H54 (cell line): Measurements from ENCODE around the gene UROC1.

Experiments used
- DNase-seq: peaks from one replicate; pipeline ENCODE4 v3.0.0; 2011; ENCODE audit warnings: low spot score, mixed read lengths; ENCODE audit not compliant: insufficient read length
- FAIRE-seq: peaks from 3 replicates; lab custom pipeline; 2011; peaks lifted over from hg19 to GRCh38; lab: Jason Lieb, UNC
- POLR2A ChIP-seq: IDR thresholded peaks from 2 replicates; pipeline ENCODE4 v1.6.1; 2011; ENCODE audit warnings: low read depth, mild to moderate bottlenecking, low read length

Gene UROC1

GRCh38 chr3:126484662-126485061, 32.9 kb downstream of the UROC1 start:
- no peak for FAIRE-seq
- no peak for TF ChIP-seq POLR2A
- DNase-seq = no peak

DNA sequence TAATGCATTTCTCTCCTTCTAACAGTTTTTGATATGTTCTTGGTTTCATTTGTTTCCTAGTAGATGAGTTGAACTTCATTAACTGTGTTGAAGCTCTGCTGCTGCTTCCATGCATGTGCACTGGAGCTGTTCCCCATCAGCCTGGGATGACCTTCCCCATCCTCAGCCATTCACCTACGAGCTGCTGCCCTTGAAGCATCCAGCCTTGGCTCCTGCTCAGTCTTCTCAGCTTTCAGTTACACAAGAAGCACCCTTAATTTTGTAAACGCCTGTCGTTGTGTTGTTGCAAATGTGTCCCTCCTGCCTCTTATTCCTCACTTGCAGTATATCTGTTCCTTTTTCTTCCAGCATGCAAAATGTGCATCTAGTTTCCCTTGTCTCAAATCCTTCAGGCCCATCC, 33.4 kb downstream of the UROC1 start:
- no peak for FAIRE-seq
- no peak for TF ChIP-seq POLR2A
- DNase-seq = no peak

GRCh38 chr3:126483321-126483761, 34.2 kb downstream of the UROC1 start:
- no peak for TF ChIP-seq POLR2A
- no peak for FAIRE-seq
- DNase-seq = no peak

GRCh38 chr3:126482503-126483255, 34.9 kb downstream of the UROC1 start:
- FAIRE-seq = no peak
- no peak for DNase-seq
- TF ChIP-seq POLR2A = no peak

GRCh38 chr3:126481808-126482502, 35.6 kb downstream of the UROC1 start:
- FAIRE-seq = no peak
- no peak for TF ChIP-seq POLR2A
- DNase-seq = no peak

- DNase-seq (no peak), FAIRE-seq (no peak)
- TF ChIP-seq POLR2A = no peak
Observed at GRCh38 chr3:126480861-126481260, 36.7 kb downstream of the UROC1 start.

DNA sequence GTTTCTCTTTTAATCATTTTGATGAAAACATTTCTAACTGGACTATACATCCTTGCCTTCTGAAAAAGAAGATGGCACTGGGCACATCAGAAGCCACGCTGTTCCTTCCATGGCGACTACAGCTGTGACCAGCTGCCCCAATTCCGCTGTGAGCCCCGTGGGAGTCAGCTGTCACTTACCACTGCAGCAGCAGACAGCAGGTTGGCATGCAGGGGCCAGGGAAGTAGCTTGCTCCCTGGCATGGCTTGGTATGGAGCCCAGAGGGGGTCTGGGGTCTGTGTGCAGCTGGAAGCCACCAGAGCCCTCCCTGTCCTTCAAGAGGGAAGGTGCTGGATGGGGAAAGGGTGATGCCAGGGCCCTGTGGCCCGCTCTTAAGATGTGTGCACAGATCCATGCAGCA, 37.4 kb downstream of the UROC1 start:
- FAIRE-seq = no peak
- no peak for TF ChIP-seq POLR2A
- no peak for DNase-seq

DNA sequence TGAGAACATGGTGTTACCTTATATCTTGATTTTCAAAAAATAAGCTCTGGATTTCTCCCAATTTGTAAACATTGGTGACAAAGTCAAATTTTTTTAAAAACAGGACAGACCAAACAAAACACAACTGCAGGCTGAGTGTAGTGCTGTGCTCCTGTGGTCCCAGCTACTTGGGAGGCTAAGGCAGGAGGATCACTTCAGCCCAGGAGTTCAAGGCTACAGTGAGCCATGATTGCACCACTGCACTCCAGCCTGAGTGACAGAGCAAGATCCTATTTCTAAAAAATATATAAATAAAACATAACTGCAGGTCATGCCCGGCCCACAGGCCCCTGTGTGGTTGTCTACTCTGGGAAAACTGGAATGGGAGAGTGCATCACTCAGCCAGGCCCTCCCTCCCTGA, 37.9 kb downstream of the UROC1 start:
- TF ChIP-seq POLR2A = no peak
- no peak for FAIRE-seq
- DNase-seq = no peak

GRCh38 chr3:126478581-126479310, 38.8 kb downstream of the UROC1 start:
- FAIRE-seq (no peak), DNase-seq (no peak)
- no peak for TF ChIP-seq POLR2A

GRCh38 chr3:126477061-126477380, 40.6 kb downstream of the UROC1 start:
- no peak for TF ChIP-seq POLR2A
- DNase-seq = no peak
- FAIRE-seq = no peak

- peak; percentile 68 for DNase-seq
- peak; percentile 42; the same call in 1 of the 2 replicates for TF ChIP-seq POLR2A
- FAIRE-seq = no peak
Observed at GRCh38 chr3:126476166-126477060, 41.2 kb downstream of the UROC1 start.

DNA sequence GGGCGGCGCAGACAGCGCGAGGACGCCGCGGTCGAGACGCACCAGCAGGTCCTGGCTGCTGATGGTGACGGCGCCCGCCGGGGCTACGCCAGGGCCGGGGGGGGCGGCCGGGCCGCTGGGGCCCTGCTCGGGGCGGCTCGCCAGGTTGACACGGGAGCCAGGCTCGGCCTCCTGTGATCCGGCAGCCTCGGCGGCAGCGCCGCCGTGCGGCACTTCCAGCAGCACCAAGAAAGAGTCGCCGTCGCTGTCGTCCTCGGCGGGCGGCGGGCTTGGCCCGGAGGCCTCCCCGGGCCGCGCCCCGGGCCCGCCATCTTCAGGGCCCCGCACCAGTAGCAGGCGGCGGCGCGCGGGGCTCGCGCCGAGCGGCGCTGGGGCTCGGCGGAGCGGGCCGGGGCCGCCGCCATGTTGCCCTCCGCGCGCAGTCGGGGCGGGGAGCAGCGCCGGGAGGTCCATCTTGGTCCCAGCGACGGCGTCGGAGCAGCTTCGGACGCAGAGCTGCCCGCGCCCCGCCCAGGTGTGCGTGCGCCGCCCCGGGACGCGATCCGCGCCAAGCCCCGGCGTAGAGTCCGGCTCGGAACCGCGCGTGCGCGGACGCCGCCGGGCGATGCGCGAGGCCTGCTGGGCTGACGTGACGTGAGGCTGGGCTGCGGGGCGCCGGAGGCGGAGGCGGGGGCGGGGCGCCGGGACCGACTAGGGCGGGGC, 42.0 kb downstream of the UROC1 start, which contains the start of gene ZXDC:
Gene ZXDC, minus strand, starts transcription at position 479 of the 702 bp plus-strand sequence. Its CDS starts 26 bp downstream, at position 453.
- TF ChIP-seq POLR2A = peak; percentile 92
- FAIRE-seq (no peak), DNase-seq (peak; percentile 100)
